ENCODE measurements around the gene ANKUB1. TPM values are rescaled to one million over a fixed set of nuclear protein-coding genes. Genes with fewer than 3 reads are reported as not detected.

Gene ANKUB1
- total RNA-seq, 1 experiment from 2014 or later, result not detected

- DNase-seq (ENCODE audit: low spot score), result peak; percentile 77
These were observed 16.0 kb upstream of the ANKUB1 start for GRCh38 chr3:149808209-149808829.

GRCh38 chr3:149806171-149806778, 13.9 kb upstream of the ANKUB1 start:
- DNase-seq (ENCODE audit: low spot score), result no peak

GRCh38 chr3:149801639-149802038, 9.3 kb upstream of the ANKUB1 start:
- DNase-seq (ENCODE audit: low spot score), result no peak

GRCh38 chr3:149801195-149801594, 8.8 kb upstream of the ANKUB1 start:
- DNase-seq (ENCODE audit: low spot score), result no peak

GRCh38 chr3:149800693-149801092, 8.3 kb upstream of the ANKUB1 start:
- DNase-seq (ENCODE audit: low spot score), result no peak

- DNase-seq (ENCODE audit: low spot score), result no peak
These were observed 3.7 kb upstream of the ANKUB1 start for GRCh38 chr3:149796026-149796425.

- DNase-seq (ENCODE audit: low spot score), result no peak
These were observed 1.7 kb downstream of the ANKUB1 start for GRCh38 chr3:149790698-149791097.

GRCh38 chr3:149790268-149790667, 2.1 kb downstream of the ANKUB1 start:
- DNase-seq (ENCODE audit: low spot score), result no peak

- peak; percentile 44 for DNase-seq (ENCODE audit: low spot score)
These were observed 8.2 kb downstream of the ANKUB1 start for GRCh38 chr3:149784064-149784704.

- peak; percentile 51 for DNase-seq (ENCODE audit: low spot score)
These were observed 8.8 kb downstream of the ANKUB1 start for GRCh38 chr3:149783576-149783975.

- no peak for DNase-seq (ENCODE audit: low spot score)
These were observed 10.6 kb downstream of the ANKUB1 start for GRCh38 chr3:149781741-149782140.

GRCh38 chr3:149781211-149781610, 11.1 kb downstream of the ANKUB1 start:
- DNase-seq (ENCODE audit: low spot score), result no peak

- no peak for DNase-seq (ENCODE audit: low spot score)
These were observed 14.7 kb downstream of the ANKUB1 start for GRCh38 chr3:149777414-149778214.

GRCh38 chr3:149776170-149776569, 16.2 kb downstream of the ANKUB1 start:
- DNase-seq (ENCODE audit: low spot score), result no peak

GRCh38 chr3:149772861-149773260, 19.5 kb downstream of the ANKUB1 start:
- no peak for DNase-seq (ENCODE audit: low spot score)

GRCh38 chr3:149771652-149772271, 20.6 kb downstream of the ANKUB1 start:
- peak; percentile 40 for DNase-seq (ENCODE audit: low spot score)

- DNase-seq (ENCODE audit: low spot score), result no peak
These were observed 22.1 kb downstream of the ANKUB1 start for GRCh38 chr3:149770246-149770645.

GRCh38 chr3:149768704-149769103, 23.6 kb downstream of the ANKUB1 start:
- no peak for DNase-seq (ENCODE audit: low spot score)

- DNase-seq (ENCODE audit: low spot score), result no peak
These were observed 24.6 kb downstream of the ANKUB1 start for GRCh38 chr3:149767720-149768119.

- peak; percentile 30 for DNase-seq (ENCODE audit: low spot score)
These were observed 26.5 kb downstream of the ANKUB1 start for GRCh38 chr3:149765762-149766334.

GRCh38 chr3:149764302-149764701, 28.1 kb downstream of the ANKUB1 start:
- no peak for DNase-seq (ENCODE audit: low spot score)
